NCI-H2029 (cell line): ENCODE data around the gene ZNF207.
"Not testable (repeated sequence)": the region's sequence is repeated elsewhere in the genome, so short reads cannot be mapped to it uniquely, and the experiment has no call there.

Source experiments
- DNase-seq: peaks from one replicate; lab custom pipeline; 2025; lab: John Stamatoyannopoulos, UW

ZNF207 gene

GRCh38 chr17:32349854-32350665, at the start of gene ZNF207:
TSS of gene ZNF207 (plus strand) at chr17:32350157. CDS start at chr17:32350286, 129 bp downstream.
- DNase-seq: peak; percentile 91

GRCh38 chr17:32302037-32302436, 47.9 kb upstream of the ZNF207 start:
- peak; percentile 12 for DNase-seq

GRCh38 chr17:32302860-32303649, 46.9 kb upstream of the ZNF207 start:
- DNase-seq: no peak

GRCh38 chr17:32303781-32304288, 46.1 kb upstream of the ZNF207 start:
- peak; percentile 31 for DNase-seq

GRCh38 chr17:32305049-32305448, 44.9 kb upstream of the ZNF207 start:
- DNase-seq: no peak

GRCh38 chr17:32307658-32308057, 42.3 kb upstream of the ZNF207 start:
- DNase-seq: peak; percentile 59

GRCh38 chr17:32311028-32311536, 38.9 kb upstream of the ZNF207 start:
- no peak for DNase-seq

- DNase-seq: no peak
Measured at GRCh38 chr17:32314636-32315035, 35.3 kb upstream of the ZNF207 start.

- DNase-seq: no peak
Measured at GRCh38 chr17:32315171-32315570, 34.8 kb upstream of the ZNF207 start.

- not testable (repeated sequence) for DNase-seq
Measured at GRCh38 chr17:32316653-32317052, 33.3 kb upstream of the ZNF207 start.

- no peak for DNase-seq
Measured at GRCh38 chr17:32317353-32317752, 32.6 kb upstream of the ZNF207 start.

GRCh38 chr17:32318071-32318470, 31.9 kb upstream of the ZNF207 start:
- no peak for DNase-seq

GRCh38 chr17:32319548-32319905, 30.4 kb upstream of the ZNF207 start:
- DNase-seq: peak; percentile 38

- not testable (repeated sequence) for DNase-seq
Measured at GRCh38 chr17:32320080-32320479, 29.9 kb upstream of the ZNF207 start.

GRCh38 chr17:32320847-32321246, 29.1 kb upstream of the ZNF207 start:
- no peak for DNase-seq

GRCh38 chr17:32323046-32323445, 26.9 kb upstream of the ZNF207 start:
- DNase-seq: no peak

GRCh38 chr17:32323811-32324491, 26.0 kb upstream of the ZNF207 start:
- peak; percentile 43 for DNase-seq

- DNase-seq: no peak
Measured at GRCh38 chr17:32327911-32328310, 22.0 kb upstream of the ZNF207 start.

GRCh38 chr17:32330147-32330546, 19.8 kb upstream of the ZNF207 start:
- no peak for DNase-seq

GRCh38 chr17:32331243-32332040, 18.5 kb upstream of the ZNF207 start:
- no peak for DNase-seq

- DNase-seq: no peak
Measured at GRCh38 chr17:32333187-32333586, 16.8 kb upstream of the ZNF207 start.
